NCI-H2196 (cell line): ENCODE measurements around the gene STARD13.

Source experiments
- DNase-seq: peaks from one replicate; lab custom pipeline; 2025; ENCODE audit not compliant: unreplicated experiment; lab: John Stamatoyannopoulos, UW

Gene STARD13

DNA sequence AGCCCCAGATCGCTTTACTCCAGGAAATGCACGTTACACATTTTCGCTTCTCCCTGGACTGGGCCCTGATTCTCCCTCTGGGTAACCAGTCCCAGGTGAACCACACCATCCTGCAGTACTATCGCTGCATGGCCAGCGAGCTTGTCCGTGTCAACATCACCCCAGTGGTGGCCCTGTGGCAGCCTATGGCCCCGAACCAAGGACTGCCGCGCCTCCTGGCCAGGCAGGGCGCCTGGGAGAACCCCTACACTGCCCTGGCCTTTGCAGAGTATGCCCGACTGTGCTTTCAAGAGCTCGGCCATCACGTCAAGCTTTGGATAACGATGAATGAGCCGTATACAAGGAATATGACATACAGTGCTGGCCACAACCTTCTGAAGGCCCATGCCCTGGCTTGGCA, 224.7 kb downstream of the STARD13 start:
- no peak for DNase-seq

DNA sequence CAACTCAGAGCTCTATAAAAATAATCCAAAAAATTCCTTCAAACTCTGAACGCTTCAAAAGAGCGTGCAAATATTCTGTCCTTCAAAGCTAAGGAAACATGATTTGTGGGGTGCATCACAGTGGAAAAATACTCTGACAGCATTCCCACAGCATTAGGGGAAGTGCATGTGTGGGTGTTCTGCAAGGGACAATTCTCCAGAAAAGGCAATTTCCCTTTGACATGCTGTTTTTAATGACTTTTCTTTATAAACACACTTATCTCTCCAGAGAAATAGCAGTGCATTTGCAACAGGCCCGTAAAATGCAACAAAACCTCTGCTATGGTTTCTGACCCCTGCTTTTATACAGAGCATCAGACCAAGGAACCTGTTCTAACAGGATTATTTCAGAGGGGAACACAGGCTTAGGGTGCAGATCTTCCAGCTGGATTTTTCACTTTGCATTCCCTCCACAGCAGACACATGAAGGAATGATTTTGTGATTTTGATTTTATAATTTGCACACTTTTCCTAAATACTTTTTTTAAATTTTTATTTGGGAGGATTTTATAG, 226.7 kb downstream of the STARD13 start:
- no peak for DNase-seq

DNA sequence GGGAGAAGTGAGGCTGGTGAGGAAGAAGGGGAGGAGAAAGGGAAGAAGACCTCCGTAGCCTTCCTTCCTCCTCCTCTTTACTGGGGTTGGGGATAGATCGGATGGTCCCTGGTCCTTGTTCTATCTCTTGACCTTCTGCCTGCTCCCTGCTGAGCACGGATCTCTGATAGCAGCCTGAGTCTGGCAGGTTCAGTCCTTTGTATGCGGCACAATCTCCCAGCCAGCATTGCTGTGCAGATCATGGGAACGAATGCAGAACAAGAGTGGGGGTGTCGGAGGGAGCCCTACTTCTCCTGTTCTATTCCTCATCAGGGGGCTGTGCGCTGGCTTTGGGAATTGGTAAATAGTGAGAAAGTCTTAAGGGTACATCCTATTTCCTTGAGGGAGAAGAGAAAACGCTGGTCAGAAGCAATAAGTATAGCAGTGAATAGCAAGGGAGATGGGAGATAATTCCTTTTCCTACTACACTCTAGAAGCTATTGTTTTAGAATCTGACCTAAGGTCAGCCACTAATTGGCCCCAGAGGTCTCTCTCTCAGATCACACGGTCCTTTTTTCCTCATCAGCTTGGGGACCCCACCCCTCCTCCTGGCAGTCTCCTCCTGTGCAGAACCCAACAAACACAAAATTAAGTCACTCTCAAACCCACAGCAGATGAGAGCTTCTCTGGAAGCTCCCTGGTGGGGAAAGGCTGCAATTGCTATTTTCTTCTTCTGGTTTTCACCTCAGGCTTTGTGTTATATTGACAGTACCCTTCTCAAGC, 228.4 kb downstream of the STARD13 start:
- DNase-seq = no peak

DNA sequence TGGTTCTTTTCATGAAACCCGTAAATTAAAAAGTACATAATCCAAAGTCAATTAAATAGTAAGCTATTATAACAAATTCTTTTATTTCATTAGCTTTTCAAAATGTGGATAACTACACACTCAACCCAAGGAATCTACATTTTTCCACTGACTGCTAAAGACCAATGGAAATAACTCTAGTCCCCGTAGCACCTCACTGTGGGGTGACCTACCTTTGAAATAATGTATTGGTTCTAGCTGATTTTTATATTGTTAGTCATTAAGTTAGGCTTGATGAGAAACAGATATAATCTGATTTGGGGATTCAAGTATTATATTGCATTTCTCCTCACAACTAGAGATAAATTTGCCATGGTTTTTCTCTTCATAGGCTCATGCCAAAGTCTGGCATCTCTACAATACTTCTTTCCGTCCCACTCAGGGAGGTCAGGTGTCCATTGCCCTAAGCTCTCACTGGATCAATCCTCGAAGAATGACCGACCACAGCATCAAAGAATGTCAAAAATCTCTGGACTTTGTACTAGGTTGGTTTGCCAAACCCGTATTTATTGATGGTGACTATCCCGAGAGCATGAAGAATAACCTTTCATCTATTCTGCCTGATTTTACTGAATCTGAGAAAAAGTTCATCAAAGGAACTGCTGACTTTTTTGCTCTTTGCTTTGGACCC, 232.0 kb downstream of the STARD13 start:
- no peak for DNase-seq
